H1 (cell line): ENCODE results near the gene OPN1SW. TPM values are rescaled to one million over a fixed set of nuclear protein-coding genes. Genes with fewer than 3 reads are reported as not detected.

Experiments used
- BRCA1 ChIP-seq: IDR thresholded peaks from 2 replicates; pipeline ENCODE4 v1.6.1; 2012; ENCODE audit warnings: low read depth, low read length, improper control_type of control experiment
- MAX ChIP-seq: IDR thresholded peaks from 2 replicates; pipeline ENCODE4 v1.6.1; 2012; ENCODE audit warnings: inconsistent platforms
- POLR2A ChIP-seq, 2 experiments: IDR thresholded peaks; 1 replicate in 1 of 2; 2 replicates in 1 of 2; pipeline ENCODE4 v1.6.1; 2011; ENCODE audit warnings: low read depth in 2 of 2, low read length in 2 of 2, mild to moderate bottlenecking in 2 of 2; ENCODE audit errors: control extremely low read depth in 1 of 2
- TAF1 ChIP-seq: IDR thresholded peaks from 2 replicates; pipeline ENCODE4 v1.6.1; 2011; ENCODE audit warnings: mild to moderate bottlenecking, low read depth, low read length
- polyA plus RNA-seq, 7 experiments: library from polyadenylated mRNA; depleted of rRNA in 3 of 7; stranded (reverse) in 5 of 7; unstranded in 2 of 7; fragments of >200 nt in 5 of 7; fragments of 200-250 nt in 2 of 7; gene quantifications; 1 replicate in 5 of 7; 2 replicates in 1 of 7; 4 replicates in 1 of 7; pipeline versions ENCODE4 v1.2.1 to v1.2.3, GENCODE V29; 2011 to 2013; ENCODE audit warnings: missing spikeins in 2 of 7, mixed read lengths in 2 of 7
- total RNA-seq: library from RNA; stranded (reverse); fragmentation: NEBNext Ultra II Directional; extraction: Animal tissue kit (Norgen Biotek cat#: 25700); gene quantifications from 2 replicates; pipeline ENCODE4 v1.2.1, GENCODE V29; 2021

The OPN1SW gene
- total and polyA plus RNA-seq, 2 of the 8 experiments (the other 6 are each of a cell fraction or from before 2014, with no cell fraction given) = not detected

- TF ChIP-seq MAX (no peak), BRCA1 (no peak), POLR2A (IDR thresholded peaks at IDR 0.05; ENCODE audit: control extremely low read depth in 1 of 2, low read depth in 2 of 2, low read length in 2 of 2) (no peak), TAF1 (no peak)
Measured at GRCh38 chr7:128743112-128743772, 32.4 kb downstream of the OPN1SW start (continued).
